ENCODE measurements around the gene CD79B. TPM values are rescaled to one million over a fixed set of nuclear protein-coding genes. Genes with fewer than 3 reads are reported as not detected.
"Not testable (repeated sequence)": the region's sequence is repeated elsewhere in the genome, so short reads cannot be mapped to it uniquely, and the experiment has no call there.

Gene CD79B
- total RNA-seq, 1 donor from 2014 or later, result 0.25 TPM

GRCh38 chr17:63919311-63919723 lies 12.8 kb downstream of the CD79B start:
- H3K4me3 Mint-ChIP-seq (ENCODE audit: unreplicated experiment), result no peak overlapping the region
- H3K27me3 Mint-ChIP-seq (ENCODE audit: low read depth, unreplicated experiment), result peaks cover 41% of the 10 kb centered on the region
- no peaks in the 10 kb centered on the region for H3K36me3 Mint-ChIP-seq (ENCODE audit: low read depth, unreplicated experiment)
- Histone ChIP-seq H2AFZ (ENCODE audit: low read depth, low read length) (no peak overlapping the region), H4K20me1 (ENCODE audit: insufficient read depth, low read length) (no peaks in the 10 kb centered on the region), H3K4me3 (ENCODE audit: insufficient read depth, low read depth, low read length) (no peak overlapping the region), H3K36me3 (ENCODE audit: insufficient read depth, low read length) (no peaks in the 10 kb centered on the region), H3K4me2 (ENCODE audit: low read length) (no peak overlapping the region), H3K79me2 (ENCODE audit: insufficient read depth, low read length) (no peaks in the 10 kb centered on the region), H3K27ac (ENCODE audit: low read depth, low read length) (no peak overlapping the region), H3K27me3 (ENCODE audit: insufficient read depth, low read length) (peaks cover 9% of the 10 kb centered on the region), H3K4me1 (ENCODE audit: insufficient read depth, low read length) (no peaks in the 10 kb centered on the region), H3K9ac (ENCODE audit: low read length) (no peak overlapping the region), H3K9me3 (ENCODE audit: insufficient read depth, low read depth, low read length) (no peaks in the 10 kb centered on the region)
- H3K9me3 Mint-ChIP-seq (ENCODE audit: unreplicated experiment), result no peaks in the 10 kb centered on the region
- no peaks in the 10 kb centered on the region for H3K4me1 Mint-ChIP-seq (ENCODE audit: low read depth, unreplicated experiment)
- no peak overlapping the region for H3K27ac Mint-ChIP-seq (ENCODE audit: unreplicated experiment)
- DNase-seq (ENCODE audit: low read depth), result peak; percentile 11
- no peak for FAIRE-seq
- TF ChIP-seq CTCF (IDR thresholded peaks at IDR 0.05; ENCODE audit: insufficient read depth, low read depth, low read length) (peak; percentile 91), EZH2 (IDR thresholded peaks at IDR 0.05; ENCODE audit: insufficient read depth, low read length) (no peak)

- H4K20me1 ChIP-seq (ENCODE audit: insufficient read depth, low read length); H3K9ac ChIP-seq (ENCODE audit: low read length); H3K27me3 ChIP-seq (ENCODE audit: insufficient read depth, low read length); H3K4me1 ChIP-seq (ENCODE audit: insufficient read depth, low read length); H3K36me3 ChIP-seq (ENCODE audit: insufficient read depth, low read length); H3K4me3 Mint-ChIP-seq (ENCODE audit: unreplicated experiment); H3K27ac ChIP-seq (ENCODE audit: low read depth, low read length); H3K9me3 ChIP-seq (ENCODE audit: insufficient read depth, low read depth, low read length); H3K4me3 ChIP-seq (ENCODE audit: insufficient read depth, low read depth, low read length); DNase-seq (ENCODE audit: low read depth); H3K79me2 ChIP-seq (ENCODE audit: insufficient read depth, low read length); H3K36me3 Mint-ChIP-seq (ENCODE audit: low read depth, unreplicated experiment); FAIRE-seq; H3K27ac Mint-ChIP-seq (ENCODE audit: unreplicated experiment); H3K4me1 Mint-ChIP-seq (ENCODE audit: low read depth, unreplicated experiment); H3K4me2 ChIP-seq (ENCODE audit: low read length); H2AFZ ChIP-seq (ENCODE audit: low read depth, low read length); H3K9me3 Mint-ChIP-seq (ENCODE audit: unreplicated experiment): not testable (repeated sequence)
- peaks cover 43% of the 10 kb centered on the region for H3K27me3 Mint-ChIP-seq (ENCODE audit: low read depth, unreplicated experiment)
Measured at GRCh38 chr17:63918789-63919305, 13.3 kb downstream of the CD79B start, which contains the start of gene GH1. TSS of gene GH1 (minus strand) at chr17:63918839. CDS start at chr17:63918776, 63 bp downstream.

GRCh38 chr17:63918305-63918704 lies 13.8 kb downstream of the CD79B start:
- H3K4me3 ChIP-seq (ENCODE audit: insufficient read depth, low read depth, low read length), result no peak overlapping the region
- H3K4me1 ChIP-seq (ENCODE audit: insufficient read depth, low read length), result no peaks in the 10 kb centered on the region
- H3K4me1 Mint-ChIP-seq (ENCODE audit: low read depth, unreplicated experiment), result no peaks in the 10 kb centered on the region
- no peak for TF ChIP-seq CTCF (IDR thresholded peaks at IDR 0.05; ENCODE audit: insufficient read depth, low read depth, low read length)
- no peak for TF ChIP-seq EZH2 (IDR thresholded peaks at IDR 0.05; ENCODE audit: insufficient read depth, low read length)
- H3K27ac Mint-ChIP-seq (ENCODE audit: unreplicated experiment), result no peak overlapping the region
- no peaks in the 10 kb centered on the region for H3K9me3 ChIP-seq (ENCODE audit: insufficient read depth, low read depth, low read length)
- H3K36me3 Mint-ChIP-seq (ENCODE audit: low read depth, unreplicated experiment), result no peaks in the 10 kb centered on the region
- no peak overlapping the region for H3K27ac ChIP-seq (ENCODE audit: low read depth, low read length)
- no peak overlapping the region for H3K4me3 Mint-ChIP-seq (ENCODE audit: unreplicated experiment)
- H3K27me3 ChIP-seq (ENCODE audit: insufficient read depth, low read length), result peaks cover 9% of the 10 kb centered on the region
- H2AFZ ChIP-seq (ENCODE audit: low read depth, low read length), result no peak overlapping the region
- no peak overlapping the region for H3K9ac ChIP-seq (ENCODE audit: low read length)
- H3K27me3 Mint-ChIP-seq (ENCODE audit: low read depth, unreplicated experiment), result peaks cover 43% of the 10 kb centered on the region
- DNase-seq (ENCODE audit: low read depth) (no peak), FAIRE-seq (no peak)
- H3K79me2 ChIP-seq (ENCODE audit: insufficient read depth, low read length), result no peaks in the 10 kb centered on the region
- no peaks in the 10 kb centered on the region for H3K36me3 ChIP-seq (ENCODE audit: insufficient read depth, low read length)
- no peaks in the 10 kb centered on the region for H4K20me1 ChIP-seq (ENCODE audit: insufficient read depth, low read length)
- no peak overlapping the region for H3K4me2 ChIP-seq (ENCODE audit: low read length)
- no peaks in the 10 kb centered on the region for H3K9me3 Mint-ChIP-seq (ENCODE audit: unreplicated experiment)

All from astrocyte (in vitro differentiated cells and primary cell).